RPMI8226 (cell line): ENCODE results near the gene DYNLT1.
"Not testable (repeated sequence)": the region's sequence is repeated elsewhere in the genome, so short reads cannot be mapped to it uniquely, and the experiment has no call there.

Experiments
- DNase-seq: peaks from one replicate; pipeline ENCODE4 v3.0.0-alpha.2; 2015

DYNLT1 gene

GRCh38 chr6:158644231-158645063, at the start of gene DYNLT1:
TSS of gene DYNLT1 (minus strand) at chr6:158644743. CDS start at chr6:158644708, 35 bp downstream.
- peak; percentile 90 for DNase-seq

- DNase-seq = no peak
Measured at GRCh38 chr6:158688860-158689259, 44.3 kb upstream of the DYNLT1 start.

- DNase-seq = no peak
Measured at GRCh38 chr6:158687506-158687905, 43.0 kb upstream of the DYNLT1 start.

- no peak for DNase-seq
Measured at GRCh38 chr6:158686791-158687381, 42.3 kb upstream of the DYNLT1 start.

- DNase-seq = no peak
Measured at GRCh38 chr6:158686311-158686710, 41.8 kb upstream of the DYNLT1 start.

GRCh38 chr6:158684745-158685324, 40.3 kb upstream of the DYNLT1 start:
- no peak for DNase-seq

- DNase-seq = no peak
Measured at GRCh38 chr6:158684311-158684710, 39.8 kb upstream of the DYNLT1 start.

GRCh38 chr6:158680481-158680880, 35.9 kb upstream of the DYNLT1 start:
- DNase-seq = no peak

- no peak for DNase-seq
Measured at GRCh38 chr6:158680015-158680414, 35.5 kb upstream of the DYNLT1 start.

- DNase-seq = no peak
Measured at GRCh38 chr6:158677906-158678578, 33.5 kb upstream of the DYNLT1 start.

GRCh38 chr6:158677094-158677493, 32.6 kb upstream of the DYNLT1 start:
- not testable (repeated sequence) for DNase-seq

- no peak for DNase-seq
Measured at GRCh38 chr6:158674342-158675131, 30.0 kb upstream of the DYNLT1 start.

GRCh38 chr6:158672726-158673125, 28.2 kb upstream of the DYNLT1 start:
- DNase-seq = no peak

- DNase-seq = not testable (repeated sequence)
Measured at GRCh38 chr6:158672119-158672518, 27.6 kb upstream of the DYNLT1 start.

- no peak for DNase-seq
Measured at GRCh38 chr6:158669145-158670035, 24.8 kb upstream of the DYNLT1 start.

- DNase-seq = no peak
Measured at GRCh38 chr6:158668707-158669103, 24.2 kb upstream of the DYNLT1 start.

GRCh38 chr6:158667360-158667981, 22.9 kb upstream of the DYNLT1 start:
- DNase-seq = no peak

GRCh38 chr6:158666628-158667359, 22.3 kb upstream of the DYNLT1 start:
- no peak for DNase-seq

- DNase-seq = no peak
Measured at GRCh38 chr6:158665332-158665731, 20.8 kb upstream of the DYNLT1 start.

- DNase-seq = no peak
Measured at GRCh38 chr6:158663625-158664165, 19.2 kb upstream of the DYNLT1 start.
